ENCODE measurements around the gene NT5C3B. TPM values are rescaled to one million over a fixed set of nuclear protein-coding genes. Genes with fewer than 3 reads are reported as not detected.
A peak's percentile ranks its signal among the peaks of the same experiment; 100 is the strongest.

The NT5C3B gene
- total and polyA plus RNA-seq, 2 donors (not counting 3 experiments of a cell fraction or from before 2014, with no cell fraction given): 67.3 to 92.5 TPM

GRCh38 chr17:41785859-41786226 lies 50.2 kb downstream of the NT5C3B start:
- peak overlapping the region; percentile 0 for H3K27ac ChIP-seq (ENCODE audit: insufficient read depth, low read depth, low read length)
- H2AFZ ChIP-seq (ENCODE audit: low read depth, low read length): peak overlapping the region; percentile 8
- no peak for FAIRE-seq

More at GRCh38 chr17:41785859-41786226, 50.2 kb downstream of the NT5C3B start:
- Histone ChIP-seq H4K20me1 (replicated peaks; ENCODE audit: control insufficient read depth, extremely low read depth, insufficient read depth, low read length) (no peaks in the 10 kb centered on the region), H3K4me1 (ENCODE audit: control insufficient read depth, extremely low read depth, insufficient read depth, low read length) (no peaks in the 10 kb centered on the region), H3K4me2 (ENCODE audit: insufficient read depth, low read length) (peak overlapping the region; percentile 3), H3K9me1 (replicated peaks; ENCODE audit: control insufficient read depth, extremely low read depth, insufficient read depth, low read length) (no peaks in the 10 kb centered on the region), H3K4me3 (replicated peaks in 1 of 3; ENCODE audit: insufficient read depth in 1 of 3, low read depth in 1 of 3, low read length in 3 of 3) (peak overlapping the region; percentile 14 to 98 (median 52)), H3K9me3 (replicated peaks; ENCODE audit: control insufficient read depth, insufficient read depth, low read length) (no peaks in the 10 kb centered on the region), H3K79me2 (ENCODE audit: control insufficient read depth, insufficient read depth, low read length) (no peaks in the 10 kb centered on the region), H3K36me3 (ENCODE audit: control insufficient read depth in 2 of 2, extremely low read depth in 1 of 2, insufficient read depth in 2 of 2, low read length in 2 of 2) (no peaks in the 10 kb centered on the region), H3K9ac (replicated peaks; ENCODE audit: extremely low read depth, insufficient read depth, low read length) (peak overlapping the region; percentile 71), H3K27me3 (ENCODE audit: control insufficient read depth in 2 of 2, insufficient read depth in 2 of 2, low read length in 2 of 2) (peaks cover 0 to 7% of the 10 kb centered on the region in 2 experiments)
- dilution Hi-C loops (cut with MboI; ENCODE audit: extremely low pct_ligation_motif_present, low sequenced_read_pairs): no loop called here
- POLR2A ChIA-PET: interaction anchor here (0.6 to 2.4 kb wide), 11 partner anchors 8 to 121 kb away, joined by 3 to 82 read pairs (median 5); partner anchors contain the start of gene EIF1
- TF ChIP-seq POLR2AphosphoS5 (IDR thresholded peaks at IDR 0.05; ENCODE audit: insufficient read depth, low read depth, low read length) (no peak), POLR2A (IDR thresholded peaks at IDR 0.05; ENCODE audit: low read depth, low read length) (no peak), MYC (IDR thresholded peaks at IDR 0.05; ENCODE audit: low read depth, low read length) (no peak), GATA2 (IDR thresholded peaks at IDR 0.05; ENCODE audit: insufficient read depth, insufficient read length, low read depth, low read length) (no peak), FOS (IDR thresholded peaks at IDR 0.05; ENCODE audit: borderline replicate concordance, insufficient read depth, low read length) (no peak), CTCF (IDR thresholded peaks at IDR 0.05; ENCODE audit: extremely low read depth in 1 of 2, insufficient read depth in 1 of 2, low read depth in 1 of 2, low read length in 2 of 2) (no peak), EZH2 (IDR thresholded peaks at IDR 0.05; ENCODE audit: borderline replicate concordance, low read depth, low read length, severe bottlenecking) (no peak), JUN (IDR thresholded peaks at IDR 0.05; ENCODE audit: borderline replicate concordance, insufficient read depth, insufficient read length, low read depth) (no peak)
- TF ChIP-seq, protein P1, sequence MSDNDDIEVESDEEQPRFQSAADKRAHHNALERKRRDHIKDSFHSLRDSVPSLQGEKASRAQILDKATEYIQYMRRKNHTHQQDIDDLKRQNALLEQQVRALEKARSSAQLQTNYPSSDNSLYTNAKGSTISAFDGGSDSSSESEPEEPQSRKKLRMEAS (IDR thresholded peaks at IDR 0.05; ENCODE audit: insufficient read depth, insufficient read length): no peak
- CTCF ChIA-PET: interaction anchor here (1.4 to 4.1 kb wide), 8 partner anchors 11 to 97 kb away, joined by 3 to 169 read pairs (median 19); partner anchors contain the start of gene EIF1
- intact Hi-C loops (cut with micrococcal nuclease): loop anchor here (1.0 to 2.0 kb wide), 3 partner anchors 9 to 15 kb away; no protein-coding TSS in a partner anchor
- no TSS peak for BruUV-seq (replicated peaks)
- DNase-seq (ENCODE audit: low read depth, low spot score): peak; percentile 38

Measured in endothelial cell of umbilical vein (primary cell).